Right lobe of liver (tissue), 4 donors: ENCODE measurements around the gene DPP10.

Experiments
- POLR2A ChIP-seq: fragments of 450-650 bp; IDR thresholded peaks from one replicate; pipeline ENCODE4 v1.6.1; 2017; ENCODE audit warnings: antibody characterized with exemption, mild to moderate bottlenecking
- TF ChIP-seq, protein P1 (sequence below), 4 donors: fragments of 200-600 bp in 3 of 4; fragments of 450-650 bp in 1 of 4; IDR thresholded peaks; one replicate each; pipeline versions ENCODE4 v1.5.1 to v1.8.0; 2016 to 2022; ENCODE audit warnings: antibody characterized with exemption in 4 of 4, mild to moderate bottlenecking in 2 of 4
- donor health status: DM: no; HTN: no; CAD: no.
- donor health status: DM: no; HTN: no; CAD: no.
- donor health status: DM: no; HTN: yes; CAD: no.

GRCh38 chr2:115568643-115569042 is 1126.2 kb downstream of the DPP10 start:
- TF ChIP-seq, protein P1, sequence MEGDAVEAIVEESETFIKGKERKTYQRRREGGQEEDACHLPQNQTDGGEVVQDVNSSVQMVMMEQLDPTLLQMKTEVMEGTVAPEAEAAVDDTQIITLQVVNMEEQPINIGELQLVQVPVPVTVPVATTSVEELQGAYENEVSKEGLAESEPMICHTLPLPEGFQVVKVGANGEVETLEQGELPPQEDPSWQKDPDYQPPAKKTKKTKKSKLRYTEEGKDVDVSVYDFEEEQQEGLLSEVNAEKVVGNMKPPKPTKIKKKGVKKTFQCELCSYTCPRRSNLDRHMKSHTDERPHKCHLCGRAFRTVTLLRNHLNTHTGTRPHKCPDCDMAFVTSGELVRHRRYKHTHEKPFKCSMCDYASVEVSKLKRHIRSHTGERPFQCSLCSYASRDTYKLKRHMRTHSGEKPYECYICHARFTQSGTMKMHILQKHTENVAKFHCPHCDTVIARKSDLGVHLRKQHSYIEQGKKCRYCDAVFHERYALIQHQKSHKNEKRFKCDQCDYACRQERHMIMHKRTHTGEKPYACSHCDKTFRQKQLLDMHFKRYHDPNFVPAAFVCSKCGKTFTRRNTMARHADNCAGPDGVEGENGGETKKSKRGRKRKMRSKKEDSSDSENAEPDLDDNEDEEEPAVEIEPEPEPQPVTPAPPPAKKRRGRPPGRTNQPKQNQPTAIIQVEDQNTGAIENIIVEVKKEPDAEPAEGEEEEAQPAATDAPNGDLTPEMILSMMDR (IDR thresholded peaks at IDR 0.05) = no peak
- TF ChIP-seq POLR2A = no peak
